PFSK-1 (cell line): Measurements from ENCODE around the gene ALDH16A1.

Source experiments
- FOXP2 ChIP-seq: optimal IDR thresholded peaks from 2 replicates; pipeline ENCODE3; 2011; ENCODE audit warnings: borderline replicate concordance, control low read depth, inconsistent platforms; ENCODE audit not compliant: insufficient read depth; ENCODE audit errors: extremely low read length, extremely low read depth
- POLR2AphosphoS5 ChIP-seq: IDR thresholded peaks from 2 replicates; pipeline ENCODE4 v1.6.1; 2012; ENCODE audit warnings: low read depth, mild to moderate bottlenecking, control low read depth, low read length, moderate library complexity
- REST ChIP-seq, 2 experiments: IDR thresholded peaks; 2 replicates each; pipeline versions ENCODE4 v1.6.1 to v1.8.0; 2011 to 2012; ENCODE audit warnings: low read depth in 2 of 2, low read length in 2 of 2, control low read depth in 1 of 2, inconsistent platforms in 1 of 2, mild to moderate bottlenecking in 1 of 2, moderate library complexity in 1 of 2; ENCODE audit not compliant: insufficient read depth in 1 of 2
- SIN3A ChIP-seq: IDR thresholded peaks from 2 replicates; pipeline ENCODE4 v1.6.1; 2012; ENCODE audit warnings: mild to moderate bottlenecking, low read length, moderate library complexity, borderline replicate concordance; ENCODE audit not compliant: insufficient read depth
- TAF1 ChIP-seq: IDR thresholded peaks from 2 replicates; pipeline ENCODE4 v1.6.1; 2012; ENCODE audit warnings: low read length, control low read depth, borderline replicate concordance; ENCODE audit not compliant: insufficient read depth

ALDH16A1 gene

DNA sequence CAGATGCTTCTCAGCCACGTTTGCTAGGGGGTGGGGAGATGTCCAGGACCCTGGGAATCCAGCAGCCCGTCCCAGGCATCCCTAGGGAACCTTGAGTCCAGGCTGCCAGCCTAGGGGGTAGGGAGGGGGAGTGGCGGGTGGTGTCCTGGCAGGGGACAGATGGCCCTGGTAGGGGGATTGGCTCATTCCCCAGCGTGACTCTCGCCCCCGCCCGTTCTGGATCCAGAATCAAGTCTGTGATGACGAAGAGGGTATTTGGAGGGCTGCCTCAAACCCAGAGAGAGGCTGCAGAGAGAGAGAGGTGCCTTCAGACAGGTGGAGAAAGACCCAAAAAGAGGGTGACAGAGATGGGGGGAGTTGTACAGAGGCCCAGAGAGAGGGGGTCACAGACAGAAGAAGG lies 15.8 kb upstream of the ALDH16A1 start:
- TF ChIP-seq FOXP2 (no peak), TAF1 (no peak), SIN3A (no peak), POLR2AphosphoS5 (no peak), REST (IDR thresholded peaks at IDR 0.05; ENCODE audit: insufficient read depth in 1 of 2, low read depth in 2 of 2, low read length in 2 of 2) (no peak)

DNA sequence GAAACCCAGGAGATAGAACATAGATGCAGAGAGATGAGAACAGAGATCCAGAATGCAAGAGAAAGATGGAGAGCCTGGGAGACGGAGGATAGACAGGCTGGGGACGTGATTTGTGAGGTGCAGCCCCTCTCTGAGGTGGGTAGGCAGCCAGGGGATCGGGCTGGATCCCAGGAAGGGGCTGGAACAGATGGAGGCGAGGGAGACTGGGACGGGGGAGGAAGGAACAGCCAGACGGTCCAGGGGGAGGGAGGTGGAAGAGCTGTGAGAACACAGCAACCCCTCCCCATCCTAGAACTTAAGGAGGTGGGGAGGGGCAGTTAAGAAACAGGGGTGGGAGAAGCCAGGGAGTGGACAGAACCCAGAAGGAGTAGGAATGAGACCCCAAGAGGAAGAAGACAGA lies 14.8 kb upstream of the ALDH16A1 start:
- TF ChIP-seq TAF1, result no peak
- TF ChIP-seq REST (IDR thresholded peaks at IDR 0.05; ENCODE audit: insufficient read depth in 1 of 2, low read depth in 2 of 2, low read length in 2 of 2), result no peak

- TF ChIP-seq POLR2AphosphoS5 (no peak), FOXP2 (no peak), TAF1 (no peak), REST (IDR thresholded peaks at IDR 0.05; ENCODE audit: insufficient read depth in 1 of 2, low read depth in 2 of 2, low read length in 2 of 2) (no peak), SIN3A (no peak)
Observed at GRCh38 chr19:49439836-49440235, 13.2 kb upstream of the ALDH16A1 start.

DNA sequence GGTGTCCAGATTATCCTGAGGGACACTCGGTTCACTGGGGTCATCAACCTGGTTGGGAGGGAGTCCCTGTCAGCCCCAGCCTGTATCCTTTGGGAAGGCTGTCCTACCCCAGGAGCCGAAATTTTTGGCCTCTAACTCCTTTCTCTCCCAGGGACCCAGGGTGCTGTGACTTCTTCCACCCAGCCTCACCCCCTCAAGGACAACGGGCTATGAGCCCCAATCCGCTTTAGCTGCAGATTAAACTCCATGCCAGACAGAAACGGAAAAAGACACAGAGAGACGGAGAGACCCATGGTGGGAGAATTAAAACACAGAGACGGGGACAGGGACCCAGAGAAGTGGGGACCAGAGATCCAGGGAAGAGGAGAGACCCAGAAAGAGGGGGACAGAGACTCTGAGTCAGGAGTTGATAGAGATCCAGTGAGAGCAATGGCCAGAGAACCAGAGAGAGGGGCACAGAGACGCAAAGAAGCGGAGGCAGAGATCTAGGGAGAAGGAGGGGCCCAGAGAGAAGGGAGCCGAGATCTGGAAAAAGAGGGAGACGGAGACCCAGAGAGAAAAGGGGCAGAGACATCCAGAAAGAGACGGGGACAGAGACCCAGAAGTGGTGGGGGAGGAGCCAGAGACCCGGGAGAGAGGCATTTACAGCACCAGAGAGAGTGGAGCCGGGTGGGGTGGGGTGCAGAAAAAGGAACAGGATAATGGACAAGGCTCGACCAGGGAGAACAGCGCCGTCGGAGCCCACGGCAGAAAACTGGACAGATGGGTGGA lies 12.4 kb upstream of the ALDH16A1 start:
- TF ChIP-seq SIN3A, result no peak
- no peak for TF ChIP-seq TAF1

- TF ChIP-seq REST (IDR thresholded peaks at IDR 0.05; ENCODE audit: insufficient read depth in 1 of 2, low read depth in 2 of 2, low read length in 2 of 2) (no peak), FOXP2 (no peak), TAF1 (no peak), SIN3A (no peak), POLR2AphosphoS5 (no peak)
Observed at GRCh38 chr19:49441210-49441959, 11.6 kb upstream of the ALDH16A1 start, which contains the start of gene SLC17A7. TSS of gene SLC17A7 (minus strand) at chr19:49441527. CDS start at chr19:49441379, 148 bp downstream.
